Adrenal gland (tissue), 5 donors: Measurements from ENCODE around the gene SPECC1L.

ENCODE experiments used
- CTCF ChIP-seq, 6 experiments: fragments of 450-650 bp in 4 of 6; fragments of 200-600 bp in 2 of 6; sonication (generic) in 1 of 6; IDR thresholded peaks; 1 replicate in 5 of 6; 2 replicates in 1 of 6; pipeline versions ENCODE4 v1.5.1 to v1.8.0; 2016 to 2021; ENCODE audit warnings: antibody characterized with exemption in 6 of 6, mild to moderate bottlenecking in 2 of 6, moderate library complexity in 1 of 6
- POLR2A ChIP-seq, 2 donors: fragments of 450-650 bp; IDR thresholded peaks; one replicate each; pipeline ENCODE4 v1.6.1; 2017; ENCODE audit warnings: antibody characterized with exemption in 2 of 2, mild to moderate bottlenecking in 2 of 2, moderate library complexity in 1 of 2
- donor health status: DM: no; HTN: no; CAD: no.

DNA sequence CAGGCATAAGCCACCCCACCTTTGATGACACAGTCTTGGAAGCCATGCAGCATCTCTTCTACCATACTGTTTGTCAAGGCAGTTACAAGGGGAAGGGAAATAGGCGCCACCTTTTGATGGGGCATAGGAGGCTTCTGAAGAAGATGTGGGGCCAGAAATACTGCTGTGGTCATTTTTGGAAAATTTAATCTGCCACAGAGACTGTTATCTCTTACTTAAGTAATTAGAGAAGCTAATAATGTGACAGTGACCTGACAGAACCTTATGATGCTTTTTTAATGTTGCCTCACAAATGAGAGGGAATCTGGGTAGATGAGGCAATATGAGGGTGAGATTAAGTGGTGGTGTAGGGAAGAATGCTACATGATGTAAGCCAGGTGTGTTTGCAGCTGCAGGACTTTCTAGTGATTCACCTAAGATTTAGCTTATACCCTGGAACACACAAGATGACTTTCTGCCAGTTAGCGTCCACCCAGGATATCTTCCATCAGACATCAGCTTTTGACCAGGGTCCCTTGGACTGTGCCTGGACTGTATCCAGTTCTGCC lies 122.5 kb downstream of the SPECC1L start:
- TF ChIP-seq CTCF (IDR thresholded peaks at IDR 0.05) (no peak), POLR2A (IDR thresholded peaks at IDR 0.05) (no peak)
